Right kidney (tissue), 1 donor: ENCODE measurements around the gene AKNA.

Source experiments
- DNase-seq: peaks from one replicate; pipeline ENCODE4 v3.0.0-alpha.2; 2016

AKNA gene

DNA sequence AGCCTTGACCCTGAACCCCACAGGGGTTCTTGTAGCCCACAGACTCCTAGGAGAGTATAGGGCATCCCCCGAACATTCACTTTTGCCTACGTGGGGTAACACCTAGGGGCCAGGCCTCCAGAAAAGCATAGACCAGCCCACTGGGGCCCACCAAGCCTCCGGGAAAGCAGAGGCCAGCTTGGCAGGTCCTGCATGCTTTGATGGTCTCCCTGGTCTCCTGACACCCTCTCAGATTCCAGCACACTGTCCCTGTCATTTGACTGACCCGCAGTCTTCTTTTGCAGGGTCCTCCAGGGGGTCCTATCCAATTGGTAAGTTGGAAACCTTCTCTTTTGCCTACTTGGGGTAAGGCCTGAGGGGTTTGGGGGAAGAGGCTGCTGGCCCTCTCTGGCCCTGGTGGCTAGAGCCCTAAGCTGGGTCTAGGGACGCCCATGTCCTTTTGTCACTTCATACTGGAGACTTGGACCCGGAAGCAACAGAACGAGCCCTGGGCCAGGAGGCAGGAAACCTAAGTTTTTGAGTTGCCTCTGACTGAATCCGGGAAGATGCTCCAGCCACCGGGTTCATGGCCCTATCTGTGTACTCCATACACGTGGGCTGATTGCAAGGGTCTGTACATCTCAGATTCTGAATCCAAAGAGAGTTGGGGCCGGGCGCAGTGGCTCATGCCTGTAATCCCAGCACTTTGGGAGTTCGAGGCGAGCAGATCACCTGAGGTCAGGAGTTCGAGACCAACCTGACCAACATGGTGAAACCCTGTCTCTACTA lies 85.8 kb downstream of the AKNA start:
- DNase-seq = no peak

DNA sequence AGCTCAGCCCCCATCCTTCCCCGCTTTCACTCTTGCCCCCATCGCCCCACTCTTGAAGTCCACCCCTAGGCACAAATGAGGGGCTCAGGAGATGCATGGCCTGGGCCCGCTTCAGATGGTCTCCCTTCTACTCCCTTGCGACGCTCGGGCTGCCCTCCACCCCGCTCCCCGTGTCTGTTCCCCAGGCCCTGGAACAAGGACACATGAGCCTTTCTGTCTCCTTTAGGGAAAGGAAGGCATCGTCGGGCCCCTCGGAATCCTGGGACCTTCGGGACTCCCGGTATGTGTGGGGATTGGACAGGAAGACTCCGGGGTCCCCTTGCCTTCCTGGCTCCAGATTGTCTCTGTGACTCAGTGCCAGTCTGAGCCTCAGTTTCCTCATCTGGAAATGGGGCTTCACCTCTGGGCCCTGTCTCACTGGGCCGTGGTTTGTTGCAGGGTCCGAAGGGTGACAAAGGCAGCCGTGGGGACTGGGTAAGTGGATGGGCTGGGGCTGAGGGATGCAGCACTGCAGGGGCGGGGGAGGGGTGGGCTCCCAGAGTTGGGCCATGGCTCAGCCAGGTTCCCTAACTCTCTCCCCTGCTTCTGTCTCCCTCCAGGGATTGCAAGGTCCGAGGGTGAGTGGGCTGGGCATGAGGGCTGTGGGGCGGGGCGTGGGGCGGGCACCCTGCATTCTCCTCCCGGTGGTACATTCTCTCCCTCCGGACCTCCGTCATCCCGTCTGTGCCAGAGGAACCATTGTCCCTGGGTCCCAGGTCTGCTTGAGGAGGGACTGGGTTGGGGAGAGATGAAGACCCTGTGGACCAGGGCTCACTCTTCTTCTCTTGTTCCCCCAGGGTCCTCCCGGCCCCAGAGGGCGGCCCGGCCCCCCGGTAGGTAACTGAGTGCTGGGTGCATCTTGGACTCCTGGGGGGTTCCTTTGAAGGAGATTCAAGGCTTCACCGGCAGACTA lies 86.7 kb downstream of the AKNA start:
- no peak for DNase-seq

DNA sequence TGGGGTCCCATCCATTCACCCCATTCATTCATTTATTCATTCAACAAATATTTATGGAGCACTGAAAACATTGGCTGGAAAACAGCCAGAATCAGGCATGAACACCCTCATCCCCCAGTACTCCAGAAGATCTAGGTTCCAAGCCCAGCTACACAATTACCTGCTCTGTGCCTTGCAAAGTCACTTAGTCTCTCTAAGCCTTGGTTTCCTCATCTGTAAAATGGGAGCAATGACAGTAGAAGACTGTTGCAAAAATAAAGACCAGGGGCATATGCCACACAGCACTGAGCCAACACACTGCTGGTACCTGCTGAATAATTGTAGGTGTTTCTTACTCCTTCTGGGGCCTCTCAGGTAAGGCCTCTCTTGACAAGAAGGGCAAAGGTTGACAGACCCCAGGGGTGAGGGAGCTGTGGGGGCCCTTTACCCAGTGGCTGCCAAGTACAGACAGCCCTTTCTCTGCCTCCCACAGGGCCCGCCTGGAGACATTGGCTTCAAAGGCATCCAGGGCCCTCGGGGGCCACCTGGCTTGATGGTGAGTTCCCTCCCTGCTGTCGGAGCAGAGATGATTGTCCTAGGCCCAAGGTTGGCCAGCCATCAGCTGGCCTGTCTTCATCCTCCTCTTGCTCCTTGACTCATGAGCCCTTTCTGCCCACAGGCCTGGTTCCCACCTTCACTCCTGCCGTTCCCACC lies 87.5 kb downstream of the AKNA start:
- DNase-seq = no peak

DNA sequence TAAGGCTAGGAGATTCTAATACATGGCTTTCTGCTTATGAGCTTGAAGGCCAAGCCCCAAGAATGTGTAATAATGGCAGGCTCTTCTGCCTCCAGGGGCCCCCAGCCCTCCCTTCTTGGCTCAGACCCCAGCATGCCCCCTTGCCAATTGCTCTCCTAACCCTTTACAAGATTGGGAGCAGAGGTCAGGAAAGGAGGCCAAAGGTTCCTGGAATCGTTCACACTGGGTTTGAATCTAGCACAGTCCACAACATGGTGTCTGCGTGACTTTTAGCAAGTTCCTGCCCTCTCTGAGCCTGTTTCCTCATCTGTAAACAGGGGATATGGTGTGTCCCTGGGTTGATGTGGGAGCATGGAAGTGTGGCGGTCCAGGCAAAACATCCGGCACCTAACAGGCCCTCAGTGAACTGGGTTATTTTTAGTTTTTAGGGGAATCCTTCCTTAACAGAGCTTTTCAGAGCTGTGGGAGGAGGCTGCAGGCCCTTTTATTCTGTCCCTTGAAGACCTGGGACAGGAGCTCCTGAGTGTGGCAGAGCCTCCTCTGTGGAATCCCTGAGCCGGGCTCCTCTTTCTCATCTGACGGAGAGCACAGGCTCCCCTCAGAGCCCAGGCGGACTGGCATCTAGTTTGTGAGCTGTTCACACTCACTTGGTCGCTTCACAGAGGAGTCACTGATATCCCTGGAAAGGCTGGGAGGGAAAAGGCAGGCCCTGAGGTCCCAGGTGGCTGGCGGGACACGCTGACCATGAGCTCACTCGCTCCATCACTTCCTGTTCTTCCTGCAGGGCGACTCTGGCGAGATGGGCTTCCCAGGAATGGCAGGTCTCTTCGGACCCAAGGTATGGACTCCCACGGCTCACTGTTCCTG lies 88.3 kb downstream of the AKNA start:
- DNase-seq = no peak

DNA sequence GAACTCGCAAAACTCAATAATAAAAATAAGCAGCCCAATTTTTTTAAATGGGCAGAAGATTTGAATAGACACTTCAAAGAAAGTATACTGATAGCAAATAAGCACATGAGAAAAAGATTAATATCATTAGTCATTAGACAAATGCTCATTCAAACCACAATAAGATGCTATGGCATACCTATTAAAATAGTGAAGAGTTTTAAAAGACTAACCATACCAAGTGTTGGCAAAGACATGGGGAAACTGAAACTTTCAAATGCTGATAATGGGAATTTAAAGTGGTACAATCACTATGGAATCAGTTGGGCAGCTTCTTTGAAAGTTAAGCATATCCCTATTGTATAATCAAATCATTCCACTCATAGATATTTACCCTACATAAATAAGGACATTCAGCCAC lies 91.4 kb downstream of the AKNA start:
- no peak for DNase-seq

DNA sequence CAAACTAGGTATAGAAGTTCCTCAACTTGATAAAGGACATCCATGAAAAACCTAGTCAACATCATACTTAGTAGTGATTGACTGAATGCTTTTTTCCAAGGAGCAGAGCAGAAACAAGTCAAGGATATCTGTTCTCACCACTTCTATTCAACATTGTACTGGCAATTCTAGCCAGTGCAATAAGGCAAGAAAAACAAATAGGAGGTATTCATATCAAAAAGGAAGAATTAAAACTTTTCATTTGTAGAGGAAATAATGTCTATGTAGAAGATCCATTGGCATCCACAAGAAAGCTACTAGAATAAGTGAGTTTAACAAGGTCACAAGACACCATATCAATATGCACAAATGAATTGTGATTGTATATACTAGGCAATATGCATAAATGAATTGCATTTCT lies 93.1 kb downstream of the AKNA start:
- DNase-seq = no peak

DNA sequence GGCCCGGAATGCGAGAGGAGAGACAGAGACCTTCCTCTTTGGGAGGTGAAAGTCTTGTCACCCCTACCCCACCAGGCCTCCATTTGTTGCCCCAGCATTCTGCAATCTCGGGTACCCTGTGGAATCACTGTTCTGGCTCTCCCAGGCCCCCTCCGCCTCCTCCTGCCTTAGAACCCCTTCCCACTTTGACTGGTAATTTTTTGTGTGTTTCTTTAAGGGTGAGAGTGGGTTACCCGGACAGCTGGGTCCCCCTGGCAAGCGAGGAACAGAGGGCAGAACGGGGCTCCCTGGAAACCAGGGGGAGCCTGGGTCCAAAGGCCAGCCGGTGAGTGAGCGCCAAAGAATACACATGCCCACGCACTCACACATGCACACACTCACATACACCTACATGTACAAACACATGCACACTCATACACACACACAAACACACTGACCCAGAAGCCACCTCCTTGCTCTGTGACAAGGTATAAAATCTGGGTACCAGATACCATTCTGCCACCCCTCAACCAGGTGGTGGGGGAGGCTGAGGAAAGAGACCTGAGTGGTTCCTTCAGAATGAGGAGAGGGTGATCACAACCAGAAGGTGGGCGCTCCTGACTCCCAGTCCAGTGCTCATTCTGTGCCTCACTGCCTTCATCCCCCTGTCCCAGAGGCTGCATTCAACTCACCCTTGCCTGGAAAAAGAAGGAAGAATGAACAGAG lies 95.7 kb downstream of the AKNA start:
- DNase-seq = no peak

DNA sequence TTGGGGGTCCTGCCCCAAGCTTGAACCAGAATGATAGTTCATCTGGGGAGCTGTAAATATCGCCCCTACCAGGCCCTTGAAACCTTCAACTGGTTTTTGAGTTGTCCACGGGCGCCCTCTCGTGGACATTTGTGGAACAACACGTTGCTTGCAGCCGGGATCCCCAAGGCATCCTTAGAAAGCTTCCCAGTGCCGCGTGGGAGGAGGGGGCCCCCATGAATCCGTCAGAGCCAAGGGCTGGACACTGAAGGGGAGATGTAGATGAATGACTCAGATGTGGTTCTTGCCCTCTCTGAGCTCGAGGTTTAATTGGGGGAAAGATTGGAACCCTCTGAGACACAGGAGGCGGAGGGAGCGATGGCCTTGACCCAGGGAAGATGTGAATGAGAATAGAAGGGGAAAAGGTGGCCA lies 96.7 kb downstream of the AKNA start:
- DNase-seq = peak; percentile 58

DNA sequence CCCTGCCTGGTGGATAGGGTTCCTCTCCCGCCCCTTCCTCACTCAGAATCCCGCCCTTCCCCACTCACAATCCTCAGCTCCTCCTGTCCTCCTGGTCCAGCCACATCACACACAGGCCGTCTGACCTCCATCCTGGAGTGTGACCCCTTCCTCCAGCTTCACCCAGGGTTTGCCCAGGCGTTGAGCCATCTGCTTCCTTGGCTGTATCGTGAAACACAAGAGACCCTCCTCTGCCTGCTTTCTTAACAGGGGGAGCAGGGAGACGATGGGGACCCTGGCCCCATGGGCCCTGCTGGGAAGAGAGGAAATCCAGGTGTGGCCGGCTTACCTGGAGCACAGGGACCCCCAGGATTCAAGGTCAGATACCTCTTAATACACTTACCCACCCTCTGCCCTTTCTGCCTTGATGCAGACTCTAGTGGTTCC lies 97.2 kb downstream of the AKNA start:
- DNase-seq = no peak

DNA sequence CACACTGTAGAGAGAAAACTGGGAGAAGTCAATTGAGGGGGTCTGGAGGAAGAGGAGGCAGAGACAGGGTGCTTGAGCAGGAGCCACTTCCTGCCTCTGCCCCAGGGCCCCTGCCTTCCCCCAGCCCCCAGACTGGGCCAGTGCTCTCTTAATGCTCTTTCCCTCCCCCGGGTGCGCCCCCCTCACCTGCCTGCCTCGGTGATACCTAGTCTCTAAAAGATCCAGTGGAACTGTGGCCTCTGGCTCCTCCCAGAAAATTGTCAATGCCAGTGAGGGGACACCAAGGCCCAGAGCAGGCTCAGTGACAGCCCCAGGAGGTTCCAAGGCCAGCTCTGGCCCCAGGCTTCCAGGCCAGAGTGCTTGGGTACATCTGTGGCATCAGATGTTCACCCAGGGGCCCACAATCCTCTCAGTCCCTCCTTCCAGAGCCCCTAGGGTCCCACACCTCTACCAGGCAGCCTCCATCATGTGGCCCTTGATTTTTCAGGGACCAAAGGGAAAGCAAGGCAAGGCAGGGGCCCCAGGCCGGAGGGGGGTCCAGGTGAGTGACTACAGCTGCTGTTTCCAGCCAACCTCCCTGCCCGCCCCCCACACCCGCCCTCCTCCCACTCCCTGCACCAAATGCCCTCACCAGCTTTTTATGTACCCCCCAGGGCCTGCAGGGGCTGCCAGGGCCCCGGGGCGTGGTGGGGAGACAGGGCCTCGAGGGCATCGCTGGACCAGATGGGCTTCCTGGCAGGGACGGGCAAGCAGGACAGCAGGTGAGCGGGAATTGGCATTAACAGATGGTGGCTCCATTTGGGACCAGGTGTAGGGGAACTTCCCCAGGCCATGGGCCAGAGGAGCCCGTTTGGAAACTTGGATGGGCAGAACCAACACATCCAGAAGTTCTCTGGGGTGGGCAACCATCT lies 98.0 kb downstream of the AKNA start:
- no peak for DNase-seq

DNA sequence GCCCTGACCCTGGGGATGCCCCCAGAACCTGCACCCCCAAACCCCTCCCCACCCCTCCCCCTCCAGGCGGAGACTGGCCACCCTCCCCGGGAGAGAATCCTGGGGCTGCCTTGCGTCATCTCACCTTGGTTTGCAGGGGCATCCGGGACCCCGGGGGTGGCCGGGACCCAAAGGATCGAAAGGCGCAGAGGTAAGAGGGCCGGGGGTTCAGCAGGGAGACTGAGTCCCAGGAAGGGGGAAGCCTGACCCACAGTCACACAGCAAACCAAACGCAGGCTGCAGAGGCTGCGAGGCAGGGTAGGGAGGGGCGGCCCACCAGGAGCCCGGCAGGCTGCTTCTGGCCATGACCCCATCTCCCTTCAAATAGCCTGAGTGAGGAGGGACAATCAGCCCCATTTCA lies 98.7 kb downstream of the AKNA start:
- no peak for DNase-seq

DNA sequence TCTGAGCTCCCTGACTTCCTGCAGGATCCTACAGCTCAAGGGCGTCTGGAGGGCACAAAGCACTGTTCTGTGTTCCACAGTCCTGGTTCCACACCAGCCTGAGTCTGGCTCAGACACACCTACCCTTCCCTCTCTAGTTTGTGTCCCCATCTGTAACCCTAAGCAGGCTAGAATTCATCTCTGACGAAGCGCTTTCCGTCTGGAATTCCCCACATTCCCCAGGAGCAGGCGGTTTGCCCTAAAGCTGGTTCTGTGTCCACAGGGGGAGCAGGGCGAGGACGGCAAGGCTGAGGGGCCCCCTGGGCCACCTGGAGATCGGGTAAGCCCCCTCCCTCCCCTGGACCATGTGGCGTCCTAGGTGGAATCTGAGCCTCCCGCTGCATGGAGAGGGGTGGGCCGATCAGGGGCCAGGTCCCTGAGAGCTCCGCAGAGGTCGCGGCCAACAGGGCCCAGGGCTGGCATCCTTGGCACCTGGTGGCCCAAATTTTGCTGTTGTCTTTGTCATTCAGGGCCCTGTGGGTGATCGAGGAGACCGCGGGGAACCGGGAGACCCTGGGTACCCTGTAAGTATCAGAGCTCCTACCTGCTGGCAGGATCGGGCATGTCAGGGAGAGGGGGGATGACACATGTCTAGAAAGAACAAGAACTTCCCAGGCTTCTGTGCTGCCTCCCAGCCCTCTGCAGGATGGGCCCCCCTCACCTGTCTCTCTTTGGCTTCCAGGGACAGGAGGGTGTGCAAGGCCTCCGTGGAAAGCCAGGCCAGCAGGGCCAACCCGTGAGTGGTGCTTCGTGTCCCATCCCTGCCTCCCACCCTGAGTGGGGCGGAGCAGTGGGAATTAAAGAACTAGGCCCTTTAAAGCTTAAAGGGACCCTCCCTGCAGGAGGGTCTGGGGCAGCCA lies 99.3 kb downstream of the AKNA start:
- DNase-seq = peak; percentile 47

DNA sequence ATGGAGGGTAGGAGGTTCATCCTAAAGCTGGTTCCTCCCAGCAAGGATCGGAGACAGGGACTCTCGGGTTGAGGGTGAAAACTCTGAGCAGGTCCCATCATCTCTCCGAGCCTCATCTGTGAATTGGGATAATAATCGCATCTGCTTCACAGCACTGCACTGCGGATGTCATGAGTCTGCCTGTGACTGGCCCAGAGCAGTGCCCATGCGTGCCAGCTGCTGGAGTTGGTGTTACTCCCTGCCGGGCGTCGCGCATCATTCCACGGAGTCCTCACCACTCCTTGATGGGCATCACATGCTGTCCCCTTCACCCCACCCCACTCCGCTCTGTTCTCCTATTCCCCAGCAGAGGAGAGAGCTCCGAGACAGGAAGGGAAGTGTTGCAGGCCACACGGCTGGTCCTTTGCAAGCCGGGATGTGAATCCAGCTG lies 100.0 kb downstream of the AKNA start:
- no peak for DNase-seq

DNA sequence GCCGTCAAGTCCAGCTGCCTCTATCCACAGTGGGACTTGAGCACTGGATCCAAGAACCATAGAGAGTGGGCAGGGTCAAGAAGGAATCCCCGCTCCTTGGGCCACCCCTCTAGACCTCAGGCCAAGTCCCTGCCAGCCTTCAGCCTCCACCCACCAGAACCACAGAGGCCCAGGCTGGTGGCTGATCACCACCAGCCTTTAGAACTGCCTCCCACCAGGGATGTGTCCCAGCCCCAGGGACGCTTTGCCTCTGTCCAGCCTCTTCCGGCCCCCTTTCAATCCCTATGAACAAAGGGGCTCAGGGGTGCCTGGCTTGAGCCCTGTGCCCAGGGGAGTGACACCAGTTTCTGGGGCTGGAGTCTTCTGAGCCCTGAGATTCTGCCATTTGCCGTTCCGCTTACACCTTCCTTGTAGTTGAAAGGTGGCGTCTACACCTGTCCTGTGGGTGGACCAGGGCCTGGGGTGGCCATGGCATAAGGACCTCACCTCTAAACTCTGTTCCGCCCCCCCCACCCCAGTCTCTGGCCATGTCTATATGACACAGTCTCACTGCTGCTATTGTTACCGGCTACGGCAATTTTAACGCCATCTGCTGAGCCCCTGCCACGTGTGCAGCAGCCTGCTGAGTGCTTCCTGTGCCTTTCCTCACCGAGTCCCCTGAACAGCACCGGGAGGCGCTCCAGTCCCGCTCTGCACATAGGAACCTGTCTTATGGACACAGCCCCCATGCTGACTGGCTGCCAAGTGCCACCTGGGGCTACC lies 100.6 kb downstream of the AKNA start:
- no peak for DNase-seq

DNA sequence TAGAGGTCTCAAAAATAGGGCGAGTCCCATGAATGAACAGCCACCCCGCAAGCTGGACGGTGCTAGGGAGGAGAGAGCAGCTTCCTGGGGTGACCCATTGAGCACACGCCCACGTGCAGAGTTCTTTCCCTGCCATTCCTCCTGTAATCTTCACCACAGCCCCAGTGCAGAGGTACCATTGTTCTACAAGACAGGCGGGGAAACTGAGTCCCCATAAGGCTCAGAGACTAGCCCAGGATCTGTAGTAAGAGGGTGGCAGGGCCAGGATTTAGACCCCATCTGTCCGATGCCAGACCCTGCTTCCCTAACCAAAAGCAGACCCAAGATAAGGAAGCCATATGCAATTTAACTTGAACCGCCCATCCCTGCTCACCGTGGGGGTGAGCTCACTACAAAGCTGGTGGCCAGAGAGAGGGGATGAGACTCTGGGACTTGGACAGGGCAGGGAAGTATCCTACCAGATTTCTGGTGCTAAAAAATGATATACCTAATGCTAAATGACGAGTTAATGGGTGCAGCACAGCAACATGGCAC lies 101.6 kb downstream of the AKNA start:
- DNase-seq = no peak

DNA sequence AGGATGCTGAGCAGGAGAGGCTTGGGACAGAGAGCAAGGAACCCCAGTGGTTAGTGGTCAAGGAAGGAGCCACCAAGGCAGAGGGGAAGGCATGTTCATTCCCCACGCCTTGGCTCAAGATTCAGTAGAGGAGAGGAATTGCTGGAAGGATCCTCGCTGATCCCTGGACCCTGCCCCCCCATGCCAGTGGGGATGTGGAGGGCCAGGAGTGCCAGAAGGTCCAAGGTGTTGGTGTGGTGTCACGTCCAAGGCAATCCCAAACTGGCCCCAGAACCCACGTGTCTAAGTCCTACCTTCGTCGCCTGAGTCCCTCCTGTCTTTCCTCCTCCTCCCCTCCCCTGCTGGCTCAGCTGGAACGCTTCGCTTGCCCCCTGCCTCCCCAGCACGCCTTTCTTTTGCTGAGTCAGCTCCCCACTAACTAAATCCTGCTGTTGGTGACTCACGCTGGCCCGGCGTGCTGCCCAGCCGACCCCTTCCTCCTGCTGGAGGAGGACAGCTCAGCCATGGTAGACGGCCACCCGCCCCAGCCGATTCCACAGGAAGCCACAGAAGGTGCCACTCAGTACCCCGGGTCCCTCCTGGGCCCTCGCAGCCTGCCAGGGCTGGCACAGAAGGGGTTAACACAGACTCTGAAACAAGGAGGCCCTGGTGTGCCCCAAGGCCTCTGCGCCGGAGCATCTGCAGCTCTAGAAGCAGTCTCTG lies 102.5 kb downstream of the AKNA start:
- DNase-seq = peak; percentile 57
